Immature natural killer cell (primary cell): Measurements from ENCODE around the gene PRKAG2. TPM values are rescaled to one million over a fixed set of nuclear protein-coding genes. Genes with fewer than 3 reads are reported as not detected.
A peak's percentile ranks its signal among the peaks of the same experiment; 100 is the strongest.

Experiments
- DNase-seq, 3 donors: peaks; one replicate each; pipeline ENCODE4 v3.0.0; 2022; ENCODE audit warnings: mixed read lengths in 1 of 3
- H3K27ac Mint-ChIP-seq, 6 donors: one replicate each; pipeline ENCODE4 v1.8.0; 2020; ENCODE audit warnings: mixed read lengths in 6 of 6, mild to moderate bottlenecking in 5 of 6, inconsistent platforms in 4 of 6, moderate library complexity in 3 of 6
- H3K27me3 Mint-ChIP-seq, 3 donors: one replicate each; pipeline ENCODE4 v1.8.0; 2020 to 2021; ENCODE audit warnings: low read depth in 3 of 3, mild to moderate bottlenecking in 3 of 3, mixed read lengths in 3 of 3, moderate library complexity in 3 of 3, inconsistent platforms in 1 of 3
- H3K36me3 Mint-ChIP-seq, 3 donors: one replicate each; pipeline ENCODE4 v1.8.0; 2020; ENCODE audit warnings: mixed read lengths in 3 of 3, inconsistent platforms in 2 of 3, mild to moderate bottlenecking in 2 of 3
- H3K4me1 Mint-ChIP-seq, 2 donors: one replicate each; pipeline ENCODE4 v1.8.0; 2020; ENCODE audit warnings: inconsistent platforms in 2 of 2, mild to moderate bottlenecking in 2 of 2, mixed read lengths in 2 of 2, moderate library complexity in 1 of 2
- H3K4me3 Mint-ChIP-seq, 5 donors: one replicate each; pipeline ENCODE4 v1.8.0; 2020; ENCODE audit warnings: mild to moderate bottlenecking in 5 of 5, mixed read lengths in 5 of 5, inconsistent platforms in 3 of 5, moderate library complexity in 3 of 5
- H3K9me3 Mint-ChIP-seq, 6 donors: one replicate each; pipeline ENCODE4 v1.8.0; 2020; ENCODE audit warnings: mild to moderate bottlenecking in 6 of 6, mixed read lengths in 6 of 6, inconsistent platforms in 4 of 6, moderate library complexity in 3 of 6
- polyA plus RNA-seq, 3 donors: library from polyadenylated mRNA; unstranded; fragments of 300-500 nt; fragmentation: Illumina TruSeq; gene quantifications; one replicate each; pipeline ENCODE4 v1.2.3, GENCODE V29; 2021

Gene PRKAG2
- polyA plus RNA-seq, 3 donors from 2014 or later: 14.7 to 22.5 (median 19.1) TPM

- no peaks in the 10 kb centered on the region for H3K9me3 Mint-ChIP-seq
- H3K36me3 Mint-ChIP-seq: peaks cover 0 to 6% (median 0%) of the 10 kb centered on the region in 3 donors
- H3K27me3 Mint-ChIP-seq: peaks cover 3 to 11% (median 5%) of the 10 kb centered on the region in 3 donors
- H3K4me3 Mint-ChIP-seq: peak overlapping the region; percentile 97 to 100 (median 100)
- DNase-seq: no peak
- H3K27ac Mint-ChIP-seq: peak overlapping the region; percentile 88 to 100 (median 98)
- H3K4me1 Mint-ChIP-seq: peaks cover 25 to 33% of the 10 kb centered on the region in 2 donors
These were observed 243.5 kb downstream of the PRKAG2 start for GRCh38 chr7:151633516-151633812.

- peak overlapping the region; percentile 88 to 100 (median 98) for H3K27ac Mint-ChIP-seq
- H3K27me3 Mint-ChIP-seq: peaks cover 3 to 11% (median 5%) of the 10 kb centered on the region in 3 donors
- H3K4me3 Mint-ChIP-seq: peak overlapping the region; percentile 97 to 100 (median 100)
- H3K4me1 Mint-ChIP-seq: peaks cover 25 to 33% of the 10 kb centered on the region in 2 donors
- no peaks in the 10 kb centered on the region for H3K9me3 Mint-ChIP-seq
- H3K36me3 Mint-ChIP-seq: peaks cover 0 to 6% (median 0%) of the 10 kb centered on the region in 3 donors
- DNase-seq: peak; percentile 67 to 72 (median 72)
These were observed 244.0 kb downstream of the PRKAG2 start for GRCh38 chr7:151632750-151633515.

GRCh38 chr7:151631953-151632749 is 244.8 kb downstream of the PRKAG2 start:
- Mint-ChIP-seq H3K27ac (peak overlapping the region; percentile 88 to 100 (median 98)), H3K4me1 (peaks cover 25 to 33% of the 10 kb centered on the region in 2 donors), H3K4me3 (peak overlapping the region; percentile 97 to 100 (median 100)), H3K36me3 (peaks cover 0 to under 1% (median 0%) of the 10 kb centered on the region in 3 donors), H3K9me3 (no peaks in the 10 kb centered on the region), H3K27me3 (peaks cover 3 to 11% (median 5%) of the 10 kb centered on the region in 3 donors)
- DNase-seq: peak; percentile 90 to 91 (median 91)

GRCh38 chr7:151631570-151631952 is 245.4 kb downstream of the PRKAG2 start:
- Mint-ChIP-seq H3K4me3 (peak overlapping the region; percentile 77 to 92 (median 88)), H3K9me3 (no peaks in the 10 kb centered on the region), H3K36me3 (no peaks in the 10 kb centered on the region), H3K4me1 (peaks cover 27 to 38% of the 10 kb centered on the region in 2 donors), H3K27me3 (peaks cover 3 to 11% (median 5%) of the 10 kb centered on the region in 3 donors), H3K27ac (peak overlapping the region; percentile 66 to 95 (median 84))
- no peak for DNase-seq

- Mint-ChIP-seq H3K27me3 (peaks cover 3 to 11% (median 5%) of the 10 kb centered on the region in 3 donors), H3K36me3 (peaks cover 0 to 3% (median 0%) of the 10 kb centered on the region in 3 donors), H3K27ac (peak overlapping the region; percentile 66 to 95 (median 84)), H3K4me3 (peak overlapping the region; percentile 77 to 92 (median 88)), H3K4me1 (peaks cover 30 to 43% of the 10 kb centered on the region in 2 donors), H3K9me3 (no peaks in the 10 kb centered on the region)
- DNase-seq: no peak
These were observed 245.9 kb downstream of the PRKAG2 start for GRCh38 chr7:151630851-151631569.

GRCh38 chr7:151630358-151630757 is 246.6 kb downstream of the PRKAG2 start:
- no peak for DNase-seq
- Mint-ChIP-seq H3K4me1 (peaks cover 35 to 50% of the 10 kb centered on the region in 2 donors), H3K4me3 (peak overlapping the region in 3 of 5 donors; percentile 87 to 92 (median 88)), H3K27me3 (peaks cover 3 to 11% (median 5%) of the 10 kb centered on the region in 3 donors), H3K36me3 (peaks cover 0 to 4% (median 0%) of the 10 kb centered on the region in 3 donors), H3K27ac (peak overlapping the region in 3 of 6 donors; percentile 48 to 66 (median 65)), H3K9me3 (no peaks in the 10 kb centered on the region)

DNA sequence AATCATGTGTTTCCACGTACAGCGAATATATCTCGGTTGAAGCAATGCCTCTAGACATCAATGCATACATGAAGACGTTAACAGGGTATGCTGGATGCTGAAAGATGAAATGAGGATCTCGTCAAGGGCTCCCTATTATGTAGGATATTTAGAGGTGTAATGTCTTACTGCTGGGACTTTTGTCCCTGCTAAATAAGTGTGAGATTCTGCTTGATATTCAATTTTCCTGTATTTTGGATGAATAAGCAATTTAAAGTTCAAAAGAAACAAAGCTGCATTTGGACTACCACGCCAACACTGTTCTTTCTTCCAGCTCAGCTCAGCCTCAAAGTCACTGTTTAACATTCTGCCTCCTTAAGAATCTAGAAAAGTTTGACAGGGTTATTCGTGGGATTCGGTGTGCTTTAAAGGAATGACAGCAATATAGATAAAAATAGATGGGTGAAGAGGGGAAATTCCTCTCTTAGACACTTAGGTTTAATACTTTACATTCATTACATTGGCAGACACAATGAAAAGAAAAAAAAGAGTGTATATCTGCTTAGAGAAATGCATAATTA is 247.1 kb downstream of the PRKAG2 start:
- Mint-ChIP-seq H3K9me3 (no peaks in the 10 kb centered on the region), H3K36me3 (peaks cover 0 to 4% (median 0%) of the 10 kb centered on the region in 3 donors), H3K4me1 (peaks cover 38 to 55% of the 10 kb centered on the region in 2 donors), H3K27me3 (peaks cover 3 to 11% (median 5%) of the 10 kb centered on the region in 3 donors), H3K4me3 (peak overlapping the region in 2 of 5 donors; percentile 6 to 7), H3K27ac (peak overlapping the region in 1 of 6 donors; percentile 67)
- no peak for DNase-seq

GRCh38 chr7:151628846-151629604 is 247.9 kb downstream of the PRKAG2 start:
- Mint-ChIP-seq H3K4me3 (no peak overlapping the region), H3K36me3 (peaks cover 0 to 4% (median 0%) of the 10 kb centered on the region in 3 donors), H3K4me1 (peaks cover 45 to 63% of the 10 kb centered on the region in 2 donors), H3K27ac (no peak overlapping the region), H3K27me3 (peaks cover 5 to 11% (median 6%) of the 10 kb centered on the region in 3 donors), H3K9me3 (no peaks in the 10 kb centered on the region)
- no peak for DNase-seq

GRCh38 chr7:151626422-151627115 is 250.3 kb downstream of the PRKAG2 start:
- Mint-ChIP-seq H3K4me3 (no peak overlapping the region), H3K36me3 (peaks cover 0 to 4% (median 0%) of the 10 kb centered on the region in 3 donors), H3K9me3 (no peaks in the 10 kb centered on the region), H3K4me1 (peaks cover 40 to 63% of the 10 kb centered on the region in 2 donors), H3K27me3 (peaks cover 0 to 3% (median 3%) of the 10 kb centered on the region in 3 donors), H3K27ac (peak overlapping the region in 2 of 6 donors; percentile 7 to 38)
- peak; percentile 14 to 15 (median 14) for DNase-seq

GRCh38 chr7:151625606-151626005 is 251.3 kb downstream of the PRKAG2 start:
- Mint-ChIP-seq H3K27me3 (peaks cover 0 to 3% (median 0%) of the 10 kb centered on the region in 3 donors), H3K27ac (no peak overlapping the region), H3K36me3 (peaks cover 0 to 4% (median 0%) of the 10 kb centered on the region in 3 donors), H3K9me3 (no peaks in the 10 kb centered on the region), H3K4me3 (no peak overlapping the region), H3K4me1 (peaks cover 32 to 53% of the 10 kb centered on the region in 2 donors)
- DNase-seq: no peak

GRCh38 chr7:151624246-151624928 is 252.5 kb downstream of the PRKAG2 start:
- peaks cover 28 to 44% of the 10 kb centered on the region in 2 donors for H3K4me1 Mint-ChIP-seq
- peak overlapping the region in 4 of 6 donors; percentile 55 to 77 (median 62) for H3K27ac Mint-ChIP-seq
- peaks cover 0 to 5% (median 0%) of the 10 kb centered on the region in 3 donors for H3K27me3 Mint-ChIP-seq
- peak overlapping the region in 1 of 5 donors; percentile 61 for H3K4me3 Mint-ChIP-seq
- DNase-seq: peak; percentile 9 to 18 (median 13)
- H3K9me3 Mint-ChIP-seq: no peaks in the 10 kb centered on the region
- H3K36me3 Mint-ChIP-seq: peaks cover 0 to 4% (median 0%) of the 10 kb centered on the region in 3 donors
